Bronchial smooth muscle cell (primary cell): ENCODE measurements around the gene HTRA2. TPM values are rescaled to one million over a fixed set of nuclear protein-coding genes. Genes with fewer than 3 reads are reported as not detected.

Experiments used
- total RNA-seq: library from RNA; depleted of rRNA; stranded (reverse); fragments of >200 nt; gene quantifications from 2 replicates; pipeline ENCODE4 v1.2.1, GENCODE V29; 2014

HTRA2 gene
- 43.2 and 63.9 TPM in 2 replicates for total RNA-seq

GRCh38 chr2:74529357-74530238, at the start of gene HTRA2, which contains the start of gene AUP1:
TSS of gene HTRA2 (plus strand) at chr2:74529933. CDS start at chr2:74530007, 74 bp downstream.
TSS of gene AUP1 (minus strand) at chr2:74529706. CDS start at chr2:74529629, 77 bp downstream.

DNA sequence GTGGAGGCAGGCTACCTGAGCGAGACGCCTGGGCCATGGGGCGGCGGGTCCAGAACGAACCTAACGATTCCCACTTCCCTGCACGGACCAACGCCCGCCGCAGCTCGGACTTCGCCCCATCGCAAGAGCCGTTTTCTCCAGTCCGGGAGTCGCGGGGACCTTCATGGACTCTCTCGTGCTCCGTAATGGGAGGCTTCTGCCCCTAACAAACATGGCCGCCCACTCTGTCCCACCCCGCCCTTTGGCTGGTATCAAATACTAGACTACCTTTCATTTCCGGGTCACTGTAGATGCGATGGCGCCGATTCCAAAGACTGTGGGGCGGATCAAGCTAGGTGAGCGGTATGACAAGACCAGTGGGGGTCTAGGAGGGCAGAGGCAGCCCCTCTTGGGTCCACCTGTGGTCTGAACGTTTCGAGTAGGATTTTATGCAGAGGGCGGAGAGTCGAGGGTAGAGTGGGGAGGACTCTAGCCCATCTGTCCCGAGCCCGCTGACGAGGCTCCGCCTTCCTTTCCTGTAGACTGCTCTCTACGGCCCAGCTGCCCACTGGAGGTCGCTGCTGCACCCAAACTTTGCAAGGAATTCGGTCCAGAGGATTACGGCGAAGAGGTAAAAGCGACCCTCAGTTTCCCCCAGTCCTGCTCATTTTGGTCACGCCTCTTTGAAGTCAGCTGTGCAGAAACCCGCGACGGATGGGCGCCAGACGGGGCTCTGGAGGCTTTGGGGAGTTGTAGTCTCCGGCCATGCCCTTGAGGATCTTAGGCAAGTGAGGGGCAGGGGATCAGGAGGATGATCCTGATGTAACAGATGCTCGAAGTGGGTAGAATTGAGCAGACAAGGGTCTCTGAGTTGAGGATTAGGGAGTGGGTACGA, 46.7 kb upstream of the HTRA2 start, which contains the start of the genes CCDC142 and TTC31:
Gene CCDC142, minus strand, starts transcription at position 198 of the 874 bp plus-strand sequence. Its CDS starts 161 bp downstream, at position 37.
Gene TTC31, plus strand, starts transcription at position 281 of the 874 bp plus-strand sequence. Its CDS starts 15 bp downstream, at position 296.

DNA sequence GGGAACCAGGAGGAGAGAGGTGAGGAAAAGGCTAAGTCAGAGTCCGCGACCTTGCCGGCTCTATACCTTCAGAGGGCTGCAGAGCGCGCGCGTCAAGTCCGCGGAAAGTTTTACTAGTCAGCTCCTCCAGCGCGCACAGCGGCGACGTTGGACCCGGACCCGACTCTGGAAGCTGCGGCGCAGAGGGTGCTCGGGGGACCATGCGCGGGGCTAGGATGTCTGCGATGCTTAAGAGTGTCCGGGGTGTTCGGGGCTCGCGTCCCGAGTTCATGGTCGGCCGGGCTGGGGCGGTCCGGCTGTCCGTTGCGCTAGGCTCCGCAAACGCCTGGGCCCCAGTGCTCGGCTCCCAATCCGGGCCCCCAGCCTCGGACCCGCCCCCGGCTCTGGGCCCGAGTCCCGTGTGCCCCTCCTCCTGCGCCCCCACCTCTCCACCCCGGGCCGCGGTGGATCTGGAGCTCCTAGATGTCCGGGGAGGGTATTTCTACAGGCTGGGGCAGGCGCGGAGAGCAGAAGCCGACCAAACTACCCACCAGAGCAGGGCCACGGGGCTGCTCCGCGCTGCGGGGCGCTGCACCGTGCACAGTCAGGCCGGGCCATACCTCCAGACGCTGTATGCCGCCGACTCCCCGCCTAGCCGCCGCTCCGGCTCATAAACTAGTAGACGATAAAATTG, 30.3 kb upstream of the HTRA2 start, which contains the start of gene LBX2:
Gene LBX2, minus strand, starts transcription at position 337 of the 673 bp plus-strand sequence. Its CDS starts 66 bp downstream, at position 271.

DNA sequence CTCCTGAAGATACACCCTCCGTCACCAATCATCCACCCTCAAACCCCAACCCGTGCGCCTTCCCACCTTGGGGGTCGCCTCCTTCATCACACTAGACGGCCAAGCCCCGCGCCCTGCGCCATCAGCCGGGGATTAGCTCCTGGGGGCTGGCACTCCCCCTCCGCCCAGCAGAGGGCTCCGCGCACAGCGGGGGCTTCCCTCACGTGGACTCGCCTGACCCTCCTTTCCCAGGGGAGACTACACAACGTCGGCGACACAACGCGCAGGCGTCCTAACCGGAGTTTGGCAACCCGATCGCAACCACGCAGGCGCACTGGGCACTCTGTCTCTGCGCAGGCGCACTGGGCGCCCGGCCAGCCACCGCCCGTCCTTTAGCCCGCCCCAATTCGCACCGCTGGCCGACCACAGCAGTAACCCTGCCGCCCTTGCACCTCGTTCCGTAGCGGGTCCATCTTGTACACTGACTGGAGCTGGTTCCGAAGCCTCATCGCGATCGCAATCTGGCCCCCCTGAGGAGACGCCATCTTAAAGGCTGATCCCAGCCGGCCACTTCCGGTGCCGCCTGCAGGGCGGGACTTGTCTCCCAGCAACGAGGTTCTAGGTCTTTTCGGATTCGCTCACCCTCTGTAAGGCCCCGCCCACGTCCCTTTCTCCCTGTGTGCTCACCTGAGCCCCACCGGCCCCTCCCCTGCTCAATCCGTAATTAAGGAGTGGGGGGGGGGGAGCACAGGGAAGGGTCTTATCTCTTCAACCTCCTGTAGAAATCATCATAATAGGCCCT, 22.4 kb upstream of the HTRA2 start, which contains the start of gene PCGF1:
Gene PCGF1, minus strand, starts transcription at position 551 of the 781 bp plus-strand sequence. Its CDS starts 27 bp downstream, at position 524.

GRCh38 chr2:74514368-74515270, 15.1 kb upstream of the HTRA2 start, which contains the start of gene TLX2:
TSS of gene TLX2 (plus strand) at chr2:74514450. CDS start at chr2:74514807, 357 bp downstream.

GRCh38 chr2:74525717-74526648, 3.8 kb upstream of the HTRA2 start, which contains the start of gene DQX1:
TSS of gene DQX1 (minus strand) at chr2:74526231. CDS start at chr2:74525729, 502 bp downstream.

DNA sequence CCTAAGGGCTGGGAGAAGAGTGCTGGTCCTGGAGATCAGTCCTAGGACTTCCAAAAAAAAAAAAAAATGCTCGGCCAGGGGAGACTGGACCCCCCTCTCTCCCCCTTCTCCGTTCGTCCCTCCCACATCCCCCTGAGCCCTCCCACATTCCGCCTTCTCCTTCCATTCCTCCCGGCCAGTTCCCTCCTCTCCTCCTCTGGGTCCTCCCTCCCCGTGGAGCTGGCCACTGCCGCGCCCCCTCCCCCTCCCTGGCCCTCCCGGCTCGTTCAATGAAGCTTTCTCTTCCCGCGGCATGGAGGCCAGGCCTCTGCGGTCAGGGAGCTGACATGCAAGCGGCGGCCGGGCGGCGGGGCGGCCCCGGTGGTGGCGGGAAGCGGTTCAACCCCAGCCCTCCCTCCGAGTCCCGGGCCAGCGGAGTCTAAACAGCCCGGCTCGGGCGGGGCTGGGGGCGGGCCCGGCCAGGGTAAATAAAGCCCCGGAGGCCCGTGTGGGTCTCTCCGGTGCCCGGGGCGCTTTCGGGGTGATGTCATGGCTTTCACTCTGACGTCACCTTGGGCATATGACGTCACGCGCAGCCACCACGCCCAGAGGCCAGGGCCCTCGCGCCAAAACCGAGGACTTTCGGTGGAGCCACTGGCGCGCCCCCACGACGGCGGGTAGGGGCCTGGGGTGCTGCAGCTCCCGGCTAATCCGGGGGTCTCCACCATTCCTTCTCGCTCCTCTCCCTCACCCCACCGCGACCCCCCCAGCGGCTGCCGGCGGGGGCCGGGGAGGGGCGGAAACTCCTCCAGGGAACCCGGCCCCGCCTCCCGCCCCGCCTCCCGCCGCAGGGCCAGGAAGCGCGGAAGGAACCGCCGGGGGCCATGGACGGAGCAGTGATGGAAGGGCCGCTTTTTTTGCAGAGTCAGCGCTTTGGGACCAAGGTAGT, 24.4 kb downstream of the HTRA2 start, which contains the start of the genes DOK1 and LOXL3:
Gene DOK1, plus strand, starts transcription at position 829 of the 928 bp plus-strand sequence. Its CDS starts 35 bp downstream, at position 864.
Gene LOXL3, minus strand, starts transcription at position 51 of the 928 bp plus-strand sequence. CDS start 1,308 bp downstream, outside the sequence.

Other genes starting within 250 kb of the HTRA2 start
- 0.16 and 0.26 TPM in 2 replicates for gene SLC4A5, start 186.5 kb upstream of the HTRA2 start, total RNA-seq
- 239 and 256 TPM in 2 replicates for gene DCTN1, start 149.6 kb upstream of the HTRA2 start, total RNA-seq
- 0.79 and 1.4 TPM in 2 replicates for gene C2orf81, start 108.3 kb upstream of the HTRA2 start, total RNA-seq
- gene WDR54, start 108.2 kb upstream of the HTRA2 start, total RNA-seq, result 28.6 and 30.6 TPM in 2 replicates
- gene RTKN, start 88.0 kb upstream of the HTRA2 start, total RNA-seq, result 17.8 and 18.1 TPM in 2 replicates
- gene INO80B, start 74.8 kb upstream of the HTRA2 start, total RNA-seq, result 14.2 and 30.1 TPM in 2 replicates
- 79.4 and 88.0 TPM in 2 replicates for gene WBP1, start 71.5 kb upstream of the HTRA2 start, total RNA-seq
- 28.0 and 33.4 TPM in 2 replicates for gene MOGS, start 64.6 kb upstream of the HTRA2 start, total RNA-seq
- gene MRPL53, start 57.3 kb upstream of the HTRA2 start, total RNA-seq, result 68.4 and 79.9 TPM in 2 replicates
- 15.9 and 21.0 TPM in 2 replicates for gene CCDC142, start 46.9 kb upstream of the HTRA2 start, total RNA-seq
- 7.6 and 9.1 TPM in 2 replicates for gene TTC31, start 46.9 kb upstream of the HTRA2 start, total RNA-seq
- 3.8 and 6.4 TPM in 2 replicates for gene LBX2, start 30.3 kb upstream of the HTRA2 start, total RNA-seq
- gene PCGF1, start 22.2 kb upstream of the HTRA2 start, total RNA-seq, result 28.2 and 34.9 TPM in 2 replicates
- 1.4 TPM in 2 replicates for gene TLX2, start 15.5 kb upstream of the HTRA2 start, total RNA-seq
- gene DQX1, start 3.7 kb upstream of the HTRA2 start, total RNA-seq, result 0.16 TPM in 1 of 2 replicates, not detected in the other
- gene AUP1, start 227 bp upstream of the HTRA2 start, total RNA-seq, result 58.5 and 79.5 TPM in 2 replicates
- 23.6 and 30.0 TPM in 2 replicates for gene LOXL3, start 24.0 kb downstream of the HTRA2 start, total RNA-seq
- gene DOK1, start 24.8 kb downstream of the HTRA2 start, total RNA-seq, result 22.7 and 31.5 TPM in 2 replicates
- not detected in 2 replicates for gene M1AP, start 118.4 kb downstream of the HTRA2 start, total RNA-seq
- 3.3 and 4.1 TPM in 2 replicates for gene SEMA4F, start 124.3 kb downstream of the HTRA2 start, total RNA-seq